Activated T-cell treated with anti-CD3 and anti-CD28 coated beads, Interleukin-2, amount 50 U/mL, for 48 hours (primary cell): ENCODE data around the gene CSNK1G3.
"Not testable (repeated sequence)": the region's sequence is repeated elsewhere in the genome, so short reads cannot be mapped to it uniquely, and the experiment has no call there.

ENCODE experiments used
- DNase-seq, 2 experiments: peaks; one replicate each; pipeline ENCODE4 v3.0.0-alpha.2; 2020

CSNK1G3 gene

GRCh38 chr5:123511648-123512605 is at the start of gene CSNK1G3:
TSS of gene CSNK1G3 (plus strand) at chr5:123512177. CDS start at chr5:123545664, 33,487 bp downstream.
- DNase-seq = peak; percentile 92 to 93

GRCh38 chr5:123466839-123467238 is 45.1 kb upstream of the CSNK1G3 start:
- not testable (repeated sequence) for DNase-seq

GRCh38 chr5:123471385-123471784 is 40.6 kb upstream of the CSNK1G3 start:
- DNase-seq = no peak

- no peak for DNase-seq
Observed at GRCh38 chr5:123472150-123472924, 39.6 kb upstream of the CSNK1G3 start.

GRCh38 chr5:123474228-123474627 is 37.7 kb upstream of the CSNK1G3 start:
- no peak for DNase-seq

- no peak for DNase-seq
Observed at GRCh38 chr5:123476731-123477130, 35.2 kb upstream of the CSNK1G3 start.

GRCh38 chr5:123478546-123478945 is 33.4 kb upstream of the CSNK1G3 start:
- DNase-seq = no peak

- DNase-seq = no peak
Observed at GRCh38 chr5:123482258-123482657, 29.7 kb upstream of the CSNK1G3 start.

- no peak for DNase-seq
Observed at GRCh38 chr5:123483446-123484077, 28.4 kb upstream of the CSNK1G3 start.

- DNase-seq = no peak
Observed at GRCh38 chr5:123485275-123485674, 26.7 kb upstream of the CSNK1G3 start.

GRCh38 chr5:123486951-123487655 is 24.9 kb upstream of the CSNK1G3 start:
- no peak for DNase-seq

- no peak for DNase-seq
Observed at GRCh38 chr5:123490974-123491373, 21.0 kb upstream of the CSNK1G3 start.

GRCh38 chr5:123495211-123495610 is 16.8 kb upstream of the CSNK1G3 start:
- not testable (repeated sequence) for DNase-seq

GRCh38 chr5:123496892-123497291 is 15.1 kb upstream of the CSNK1G3 start:
- DNase-seq = peak in 1 of 2 experiments; percentile 23

GRCh38 chr5:123500471-123500870 is 11.5 kb upstream of the CSNK1G3 start:
- no peak for DNase-seq

GRCh38 chr5:123502120-123502519 is 9.9 kb upstream of the CSNK1G3 start:
- no peak for DNase-seq

- DNase-seq = no peak
Observed at GRCh38 chr5:123503299-123503698, 8.7 kb upstream of the CSNK1G3 start.

- no peak for DNase-seq
Observed at GRCh38 chr5:123505633-123506032, 6.3 kb upstream of the CSNK1G3 start.

- no peak for DNase-seq
Observed at GRCh38 chr5:123508441-123508840, 3.5 kb upstream of the CSNK1G3 start.

GRCh38 chr5:123511290-123511647 is 708 bp upstream of the CSNK1G3 start:
- DNase-seq = no peak

- peak; percentile 58 to 61 for DNase-seq
Observed at GRCh38 chr5:123512611-123513461, 859 bp downstream of the CSNK1G3 start.
